HepG2 (cell line): ENCODE data around the gene UTRN. TPM values are rescaled to one million over a fixed set of nuclear protein-coding genes. Genes with fewer than 3 reads are reported as not detected.

ENCODE experiments used
- ARID3A ChIP-seq: IDR thresholded peaks from 2 replicates; pipeline ENCODE4 v1.6.1; 2012; ENCODE audit warnings: low read depth, low read length, improper control_type of control experiment
- ASH2L ChIP-seq: fragments of 300-600, 200-600 bp; sonication (generic); IDR thresholded peaks from 2 replicates; pipeline ENCODE4 v1.7.0; 2017; ENCODE audit warnings: low read depth, mild to moderate bottlenecking, moderate library complexity, mixed read lengths, low read length; ENCODE audit not compliant: insufficient read length
- ERF ChIP-seq: IDR thresholded peaks from 2 replicates; pipeline ENCODE4 v1.6.1; 2018; ENCODE audit warnings: missing biosample characterization, missing genetic modification reagents
- ETV5 ChIP-seq: IDR thresholded peaks from 2 replicates; pipeline ENCODE4 v1.6.1; 2018; ENCODE audit warnings: missing biosample characterization, missing genetic modification reagents, inconsistent platforms, borderline replicate concordance
- FOXA3 ChIP-seq: IDR thresholded peaks from 2 replicates; pipeline ENCODE4 v1.6.1; 2016; ENCODE audit warnings: missing genetic modification reagents, missing compliant biosample characterization
- GTF3A ChIP-seq: sonication (generic); formaldehyde crosslinking; conservative IDR thresholded peaks from 2 replicates; pipeline ENCODE4 v1.4.0; 2020; ENCODE audit warnings: mild to moderate bottlenecking, missing genetic modification reagents
- HMG20A ChIP-seq: IDR thresholded peaks from 2 replicates; pipeline ENCODE4 v1.6.1; 2016; ENCODE audit warnings: borderline replicate concordance
- HNF4G ChIP-seq, 2 experiments: sonication (generic) in 1 of 2; formaldehyde crosslinking in 1 of 2; IDR thresholded peaks; 2 replicates each; pipeline versions ENCODE4 v1.4.0 to v1.6.1; 2011 to 2020; ENCODE audit warnings: borderline replicate concordance in 2 of 2, low read depth in 2 of 2, mild to moderate bottlenecking in 2 of 2, low read length in 1 of 2, missing genetic modification reagents in 1 of 2, moderate library complexity in 1 of 2
- HOMEZ ChIP-seq: IDR thresholded peaks from 2 replicates; pipeline ENCODE4 v1.6.1; 2016; ENCODE audit warnings: low read depth
- HOXA3 ChIP-seq: sonication (generic); formaldehyde crosslinking; IDR thresholded peaks from 2 replicates; pipeline ENCODE4 v1.5.0; 2020; ENCODE audit warnings: missing genetic modification reagents
- JUND ChIP-seq: sonication (generic); formaldehyde crosslinking; IDR thresholded peaks from 2 replicates; pipeline ENCODE4 v1.8.0; 2022; ENCODE audit warnings: mild to moderate bottlenecking, missing genetic modification reagents
- KDM4B ChIP-seq: sonication (generic); formaldehyde crosslinking; IDR thresholded peaks from 2 replicates; pipeline ENCODE4 v1.4.0; 2020; ENCODE audit warnings: missing genetic modification reagents
- KLF16 ChIP-seq, 2 experiments: sonication (generic) in 1 of 2; formaldehyde crosslinking in 1 of 2; IDR thresholded peaks; 2 replicates each; pipeline versions ENCODE4 v1.6.1 to v1.8.0; 2016 to 2023; ENCODE audit warnings: missing genetic modification reagents in 2 of 2, missing compliant biosample characterization in 1 of 2
- LCORL ChIP-seq, 2 experiments: fragments of 450-650 bp in 1 of 2; sonication (generic) in 1 of 2; formaldehyde crosslinking in 1 of 2; IDR thresholded peaks; 2 replicates each; pipeline versions ENCODE4 v1.5.0 to v1.6.1; 2017 to 2020; ENCODE audit warnings: antibody characterized with exemption in 1 of 2, missing genetic modification reagents in 1 of 2
- MAFK ChIP-seq, 2 experiments: IDR thresholded peaks in 1 of 2; conservative IDR thresholded peaks in 1 of 2; 2 replicates each; pipeline ENCODE4 v1.6.1; 2011; ENCODE audit warnings: improper control_type of control experiment in 2 of 2, low read length in 2 of 2
- MEIS2 ChIP-seq: sonication (generic); formaldehyde crosslinking; IDR thresholded peaks from 2 replicates; pipeline ENCODE4 v1.9.0; 2021; ENCODE audit warnings: mild to moderate bottlenecking, missing genetic modification reagents
- NCOR1 ChIP-seq: fragments of 200-600 bp; sonication (generic); IDR thresholded peaks from 2 replicates; pipeline ENCODE4 v1.7.0; 2017; ENCODE audit warnings: antibody characterized with exemption, low read length, borderline replicate concordance
- NFKB2 ChIP-seq: sonication (generic); formaldehyde crosslinking; IDR thresholded peaks from 2 replicates; pipeline ENCODE4 v1.4.0; 2020; ENCODE audit warnings: missing genetic modification reagents, borderline replicate concordance
- NR2F2 ChIP-seq: IDR thresholded peaks from 2 replicates; pipeline ENCODE4 v1.6.1; 2012; ENCODE audit warnings: low read depth, inconsistent platforms, borderline replicate concordance
- YEATS2 ChIP-seq: sonication (generic); formaldehyde crosslinking; IDR thresholded peaks from 2 replicates; pipeline ENCODE4 v1.4.0; 2020; ENCODE audit warnings: missing genetic modification reagents, borderline replicate concordance
- ZGPAT ChIP-seq: IDR thresholded peaks from 2 replicates; pipeline ENCODE4 v1.6.1; 2016; ENCODE audit warnings: mild to moderate bottlenecking
- ZNF326 ChIP-seq: sonication (generic); formaldehyde crosslinking; IDR thresholded peaks from 2 replicates; pipeline ENCODE4 v1.4.0; 2020; ENCODE audit warnings: missing genetic modification reagents, borderline replicate concordance
- ZNF33A ChIP-seq: sonication (generic); formaldehyde crosslinking; IDR thresholded peaks from 2 replicates; pipeline ENCODE4 v1.5.1; 2020; ENCODE audit warnings: missing genetic modification reagents, mild to moderate bottlenecking, moderate library complexity, borderline replicate concordance
- ZNF644 ChIP-seq: IDR thresholded peaks from 2 replicates; pipeline ENCODE4 v1.6.1; 2016; ENCODE audit warnings: low read depth
- ZNF777 ChIP-seq: sonication (generic); formaldehyde crosslinking; IDR thresholded peaks from 2 replicates; pipeline ENCODE4 v1.4.0; 2020; ENCODE audit warnings: missing genetic modification reagents
- polyA plus RNA-seq, 8 experiments: library from polyadenylated mRNA; depleted of rRNA in 3 of 8; stranded (reverse) in 7 of 8; unstranded in 1 of 8; fragments of >200 nt; fragmentation: Illumina TruSeq in 4 of 8; extraction: Trizol in 4 of 8; gene quantifications; 2 replicates each; pipeline versions ENCODE4 v1.2.1 to v1.2.3, GENCODE V29; 2011 to 2016; ENCODE audit warnings: low read depth in 4 of 8, missing spikeins in 1 of 8, mixed read lengths in 1 of 8; ENCODE audit not compliant: insufficient read depth in 1 of 8
- total RNA-seq, 5 experiments: library from RNA; depleted of rRNA; stranded (reverse); fragments of >200 nt; fragmentation: Illumina TruSeq; extraction: Trizol; gene quantifications; 2 replicates each; pipeline ENCODE4 v1.2.3, GENCODE V29; 2016; ENCODE audit warnings: low read depth in 1 of 5

The UTRN gene
- total and polyA plus RNA-seq, 2 of the 13 experiments (the other 11 are each of a cell fraction or from before 2014, with no cell fraction given), result 102 to 116 TPM

- TF ChIP-seq NCOR1, result 0 out of 2 replicates have a peak, but pooled peaks have one; percentile 13
- no peak for TF ChIP-seq GTF3A (CRISPR knock-in tag)
- peak; percentile 97 to 98 for TF ChIP-seq MAFK (conservative IDR thresholded peaks at IDR 0.05 in 1 of 2, IDR thresholded peaks at IDR 0.05 in 1 of 2; ENCODE audit: low read length in 2 of 2)
- peak; percentile 97 for TF ChIP-seq FOXA3
- 0 out of 4 replicates have a peak, but pooled peaks of 1 of the 2 experiments have one; percentile 13 for TF ChIP-seq KLF16 (CRISPR knock-in tag; IDR thresholded peaks at IDR 0.05)
- TF ChIP-seq NR2F2, result 0 out of 2 replicates have a peak, but pooled peaks have one; percentile 17
- peak; percentile 50; the same call in 1 of the 2 replicates for TF ChIP-seq HMG20A (CRISPR knock-in tag)
- TF ChIP-seq HOXA3 (CRISPR knock-in tag), result 0 out of 2 replicates have a peak, but pooled peaks have one; percentile 16
- TF ChIP-seq HNF4G (IDR thresholded peaks at IDR 0.05; ENCODE audit: borderline replicate concordance, low read depth, low read length), result no peak
- TF ChIP-seq HNF4G (CRISPR knock-in tag; IDR thresholded peaks at IDR 0.05; ENCODE audit: borderline replicate concordance, low read depth), result no peak
- TF ChIP-seq ZGPAT, result peak; percentile 74
- peak; percentile 51; the same call in 1 of the 2 replicates for TF ChIP-seq ETV5
- TF ChIP-seq MEIS2 (CRISPR knock-in tag), result 0 out of 2 replicates have a peak, but pooled peaks have one; percentile 37
- TF ChIP-seq KDM4B (CRISPR knock-in tag), result 0 out of 2 replicates have a peak, but pooled peaks have one; percentile 37
- no peak for TF ChIP-seq NFKB2
- no peak for TF ChIP-seq ZNF777 (CRISPR knock-in tag)
- peak; percentile 24; the same call in 1 of the 2 replicates for TF ChIP-seq ZNF33A (CRISPR knock-in tag)
- peak; percentile 36; the same call in 1 of the 2 replicates for TF ChIP-seq ARID3A
- peak; percentile 86; the same call in 1 of the 2 replicates for TF ChIP-seq HOMEZ (CRISPR knock-in tag)
- no peak for TF ChIP-seq LCORL (IDR thresholded peaks at IDR 0.05)
- peak; percentile 72; the same call in 1 of the 2 replicates for TF ChIP-seq LCORL (CRISPR knock-in tag; IDR thresholded peaks at IDR 0.05)
- TF ChIP-seq ERF, result peak; percentile 31; the same call in 1 of the 2 replicates
- no peak for TF ChIP-seq ZNF326 (CRISPR knock-in tag)
- TF ChIP-seq YEATS2 (CRISPR knock-in tag), result peak; percentile 46; the same call in 1 of the 2 replicates
- TF ChIP-seq ZNF644, result peak; percentile 89
- peak; percentile 57 for TF ChIP-seq ASH2L
- peak; percentile 50; the same call in 1 of the 2 replicates for TF ChIP-seq JUND (CRISPR knock-in tag)
Measured at GRCh38 chr6:144264270-144265060, 20.7 kb upstream of the UTRN start (continued).
